GM23338 (cell line): Measurements from ENCODE around the gene PLEKHA7.

ENCODE experiments used
- EZH2 ChIP-seq: fragments of 200-600 bp; sonication (generic); IDR thresholded peaks from one replicate; pipeline ENCODE4 v1.8.0; 2017; ENCODE audit warnings: antibody characterized with exemption, mild to moderate bottlenecking, low read depth; ENCODE audit not compliant: unreplicated experiment
- EZH2phosphoT487 ChIP-seq: fragments of 200-600 bp; sonication (generic); IDR thresholded peaks from one replicate; pipeline ENCODE4 v1.8.1; 2018; ENCODE audit warnings: antibody characterized with exemption; ENCODE audit not compliant: unreplicated experiment
- JUNB ChIP-seq: IDR thresholded peaks from one replicate; pipeline ENCODE4 v1.6.1; 2016; ENCODE audit warnings: antibody characterized with exemption; ENCODE audit not compliant: unreplicated experiment
- POLR2AphosphoS5 ChIP-seq: IDR thresholded peaks from 2 replicates; pipeline ENCODE4 v1.6.1; 2016; ENCODE audit warnings: antibody characterized with exemption, low read depth
- STAT1 ChIP-seq: IDR thresholded peaks from one replicate; pipeline ENCODE4 v1.6.1; 2016; ENCODE audit warnings: antibody characterized with exemption; ENCODE audit not compliant: unreplicated experiment
- TF ChIP-seq, protein P1 (sequence below), 2 experiments: fragments of 200-600 bp in 1 of 2; sonication (generic) in 1 of 2; conservative IDR thresholded peaks; 2 replicates each; pipeline versions ENCODE4 v1.5.1 to v1.6.1; 2016 to 2017; ENCODE audit warnings: antibody characterized with exemption in 2 of 2, low read depth in 2 of 2, mild to moderate bottlenecking in 2 of 2, moderate library complexity in 1 of 2
- TF ChIP-seq, protein P2 (sequence below): IDR thresholded peaks from one replicate; pipeline ENCODE4 v1.6.1; 2018; ENCODE audit warnings: antibody characterized with exemption; ENCODE audit not compliant: unreplicated experiment

DNA sequence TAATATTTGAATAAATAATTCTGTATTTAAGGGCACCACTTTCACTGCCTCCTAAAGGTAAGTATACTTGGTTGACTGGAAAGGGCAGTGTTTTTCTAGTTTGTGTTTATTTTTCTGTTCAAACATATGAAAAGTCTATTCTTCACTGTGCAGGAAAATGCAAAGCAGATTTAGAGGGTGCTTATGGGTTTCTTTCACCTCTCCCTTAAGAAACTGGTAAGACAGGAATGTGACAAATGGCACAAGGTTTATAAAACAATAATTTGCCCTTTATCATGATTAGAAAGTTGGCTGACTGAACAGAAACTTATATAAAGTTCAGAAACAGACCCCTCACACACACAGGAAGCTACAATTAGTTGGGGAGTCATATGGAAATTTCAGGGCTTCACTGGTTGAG, 60.6 kb downstream of the PLEKHA7 start:
- TF ChIP-seq, protein P1, sequence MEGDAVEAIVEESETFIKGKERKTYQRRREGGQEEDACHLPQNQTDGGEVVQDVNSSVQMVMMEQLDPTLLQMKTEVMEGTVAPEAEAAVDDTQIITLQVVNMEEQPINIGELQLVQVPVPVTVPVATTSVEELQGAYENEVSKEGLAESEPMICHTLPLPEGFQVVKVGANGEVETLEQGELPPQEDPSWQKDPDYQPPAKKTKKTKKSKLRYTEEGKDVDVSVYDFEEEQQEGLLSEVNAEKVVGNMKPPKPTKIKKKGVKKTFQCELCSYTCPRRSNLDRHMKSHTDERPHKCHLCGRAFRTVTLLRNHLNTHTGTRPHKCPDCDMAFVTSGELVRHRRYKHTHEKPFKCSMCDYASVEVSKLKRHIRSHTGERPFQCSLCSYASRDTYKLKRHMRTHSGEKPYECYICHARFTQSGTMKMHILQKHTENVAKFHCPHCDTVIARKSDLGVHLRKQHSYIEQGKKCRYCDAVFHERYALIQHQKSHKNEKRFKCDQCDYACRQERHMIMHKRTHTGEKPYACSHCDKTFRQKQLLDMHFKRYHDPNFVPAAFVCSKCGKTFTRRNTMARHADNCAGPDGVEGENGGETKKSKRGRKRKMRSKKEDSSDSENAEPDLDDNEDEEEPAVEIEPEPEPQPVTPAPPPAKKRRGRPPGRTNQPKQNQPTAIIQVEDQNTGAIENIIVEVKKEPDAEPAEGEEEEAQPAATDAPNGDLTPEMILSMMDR (conservative IDR thresholded peaks at IDR 0.05; ENCODE audit: low read depth in 2 of 2): no peak
- TF ChIP-seq EZH2phosphoT487 (no peak), POLR2AphosphoS5 (no peak), EZH2 (no peak), JUNB (no peak), STAT1 (no peak)
- TF ChIP-seq, protein P2, sequence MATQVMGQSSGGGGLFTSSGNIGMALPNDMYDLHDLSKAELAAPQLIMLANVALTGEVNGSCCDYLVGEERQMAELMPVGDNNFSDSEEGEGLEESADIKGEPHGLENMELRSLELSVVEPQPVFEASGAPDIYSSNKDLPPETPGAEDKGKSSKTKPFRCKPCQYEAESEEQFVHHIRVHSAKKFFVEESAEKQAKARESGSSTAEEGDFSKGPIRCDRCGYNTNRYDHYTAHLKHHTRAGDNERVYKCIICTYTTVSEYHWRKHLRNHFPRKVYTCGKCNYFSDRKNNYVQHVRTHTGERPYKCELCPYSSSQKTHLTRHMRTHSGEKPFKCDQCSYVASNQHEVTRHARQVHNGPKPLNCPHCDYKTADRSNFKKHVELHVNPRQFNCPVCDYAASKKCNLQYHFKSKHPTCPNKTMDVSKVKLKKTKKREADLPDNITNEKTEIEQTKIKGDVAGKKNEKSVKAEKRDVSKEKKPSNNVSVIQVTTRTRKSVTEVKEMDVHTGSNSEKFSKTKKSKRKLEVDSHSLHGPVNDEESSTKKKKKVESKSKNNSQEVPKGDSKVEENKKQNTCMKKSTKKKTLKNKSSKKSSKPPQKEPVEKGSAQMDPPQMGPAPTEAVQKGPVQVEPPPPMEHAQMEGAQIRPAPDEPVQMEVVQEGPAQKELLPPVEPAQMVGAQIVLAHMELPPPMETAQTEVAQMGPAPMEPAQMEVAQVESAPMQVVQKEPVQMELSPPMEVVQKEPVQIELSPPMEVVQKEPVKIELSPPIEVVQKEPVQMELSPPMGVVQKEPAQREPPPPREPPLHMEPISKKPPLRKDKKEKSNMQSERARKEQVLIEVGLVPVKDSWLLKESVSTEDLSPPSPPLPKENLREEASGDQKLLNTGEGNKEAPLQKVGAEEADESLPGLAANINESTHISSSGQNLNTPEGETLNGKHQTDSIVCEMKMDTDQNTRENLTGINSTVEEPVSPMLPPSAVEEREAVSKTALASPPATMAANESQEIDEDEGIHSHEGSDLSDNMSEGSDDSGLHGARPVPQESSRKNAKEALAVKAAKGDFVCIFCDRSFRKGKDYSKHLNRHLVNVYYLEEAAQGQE: no peak
